Stimulated activated naive CD8-positive, alpha-beta T cell treated with anti-CD3 and anti-CD28 coated beads, Interleukin-15, Interleukin-2, amounts not matched to agents 100 U/mL and 50 U/mL, for 24 hours (primary cell): Measurements from ENCODE around the gene BCL2L2.
"Not testable (repeated sequence)": the region's sequence is repeated elsewhere in the genome, so short reads cannot be mapped to it uniquely, and the experiment has no call there.

Experiments used
- ATAC-seq: fragments of 150-1000 bp; cut with Tn5 transposase; one replicate; pipeline ENCODE4 v1.10.0; 2021
- DNase-seq: peaks from one replicate; pipeline ENCODE4 v3.0.0; 2021

Gene BCL2L2, protein sequence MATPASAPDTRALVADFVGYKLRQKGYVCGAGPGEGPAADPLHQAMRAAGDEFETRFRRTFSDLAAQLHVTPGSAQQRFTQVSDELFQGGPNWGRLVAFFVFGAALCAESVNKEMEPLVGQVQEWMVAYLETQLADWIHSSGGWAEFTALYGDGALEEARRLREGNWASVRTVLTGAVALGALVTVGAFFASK

DNA sequence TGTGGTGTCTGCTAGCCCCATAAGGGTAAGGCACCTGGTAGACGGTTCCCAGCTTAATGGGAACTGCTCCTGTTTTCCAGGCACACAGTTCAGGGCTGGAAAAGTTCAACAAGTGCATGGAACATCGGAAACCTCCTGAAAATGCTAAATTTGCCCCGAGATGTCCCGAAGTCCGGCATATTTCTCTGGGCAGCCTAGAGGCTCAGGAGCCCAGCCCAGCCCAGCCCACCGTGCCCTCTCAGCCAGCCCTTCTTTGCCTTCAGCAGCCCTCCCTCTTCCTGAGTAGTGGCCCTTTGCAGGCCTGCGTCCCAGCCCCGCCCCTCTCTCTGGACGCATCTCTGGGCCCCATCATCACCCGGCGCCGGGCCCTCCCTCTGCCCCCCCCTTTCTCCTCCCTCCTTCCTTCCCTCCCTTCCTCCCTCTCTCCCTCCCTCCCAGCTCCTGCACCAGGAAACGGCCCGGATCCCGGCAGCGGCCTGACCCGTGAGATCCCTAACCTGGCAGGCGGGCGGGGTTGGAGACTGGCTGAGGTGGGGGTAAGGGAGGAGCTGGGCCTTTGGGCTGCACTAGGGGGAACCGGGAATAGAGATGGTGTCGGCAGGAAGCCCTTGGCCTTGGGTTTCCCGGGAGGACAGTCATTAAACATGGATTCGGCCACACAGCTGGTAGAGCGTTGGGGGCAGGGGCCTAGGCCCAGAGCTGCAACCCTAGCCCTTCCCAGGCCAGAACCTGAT is at the start of gene BCL2L2:
Gene BCL2L2, plus strand, starts transcription at position 422 of the 734 bp plus-strand sequence. CDS start 935 bp downstream, outside the sequence.
- peak; percentile 43 for DNase-seq
- ATAC-seq, result no peak

DNA sequence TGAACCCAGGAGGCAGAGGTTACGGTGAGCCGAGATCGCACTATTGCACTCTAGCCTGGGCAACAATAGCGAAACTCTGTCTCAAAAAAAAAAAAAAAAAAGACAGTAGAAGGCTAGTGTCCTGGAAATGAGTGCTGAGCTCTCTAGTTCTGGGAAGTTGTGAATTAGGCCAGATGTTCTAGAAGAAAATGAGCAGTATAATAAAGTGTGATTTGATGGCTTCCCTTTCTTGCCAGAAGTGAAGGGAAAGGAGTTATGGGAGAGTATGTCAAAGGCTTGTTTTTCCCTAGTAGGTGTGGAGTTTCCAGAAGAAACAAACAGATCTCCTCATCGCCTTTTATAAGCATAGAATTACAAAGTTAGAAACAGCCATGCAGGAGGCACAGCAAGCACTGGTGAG is 48.4 kb upstream of the BCL2L2 start:
- ATAC-seq (no peak), DNase-seq (no peak)

DNA sequence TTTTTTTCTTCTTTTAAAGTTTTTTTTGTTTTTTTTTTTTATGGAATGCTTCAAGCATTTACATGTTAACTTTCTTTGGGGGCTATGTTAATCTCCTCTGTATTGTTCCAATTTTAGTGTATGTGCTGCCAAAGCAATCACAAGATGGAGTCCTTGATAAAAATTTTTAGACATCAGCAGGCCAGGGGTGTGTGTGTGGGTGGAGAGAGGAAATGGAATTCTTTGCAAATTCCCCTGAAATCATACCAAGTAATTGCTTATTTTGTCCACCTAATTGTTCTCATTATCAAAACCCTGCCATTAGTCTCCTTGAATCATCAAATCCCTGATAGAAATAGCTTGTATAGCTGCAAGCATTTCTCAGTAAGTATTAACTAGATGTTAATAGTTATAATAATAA is 47.2 kb upstream of the BCL2L2 start:
- no peak for ATAC-seq
- no peak for DNase-seq

DNA sequence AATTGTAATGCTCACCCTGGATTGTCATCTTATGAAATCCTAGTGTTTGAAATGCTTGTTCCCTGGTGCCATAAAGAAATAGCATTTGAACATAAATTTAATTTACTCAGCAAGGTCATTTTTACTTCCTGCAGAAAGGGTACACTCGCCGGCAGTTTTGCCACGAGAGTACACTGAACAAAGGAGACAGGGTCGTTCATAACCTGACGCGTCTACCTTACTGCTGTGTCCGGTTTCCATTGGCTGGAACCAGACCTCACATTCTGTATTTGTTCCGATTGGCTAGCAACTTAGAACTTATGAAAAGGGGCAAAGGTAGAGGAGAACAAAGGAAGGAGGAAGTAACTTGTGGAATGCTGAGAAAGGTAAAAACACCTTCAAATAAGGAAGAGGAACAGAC is 45.8 kb upstream of the BCL2L2 start:
- not testable (repeated sequence) for DNase-seq, ATAC-seq

DNA sequence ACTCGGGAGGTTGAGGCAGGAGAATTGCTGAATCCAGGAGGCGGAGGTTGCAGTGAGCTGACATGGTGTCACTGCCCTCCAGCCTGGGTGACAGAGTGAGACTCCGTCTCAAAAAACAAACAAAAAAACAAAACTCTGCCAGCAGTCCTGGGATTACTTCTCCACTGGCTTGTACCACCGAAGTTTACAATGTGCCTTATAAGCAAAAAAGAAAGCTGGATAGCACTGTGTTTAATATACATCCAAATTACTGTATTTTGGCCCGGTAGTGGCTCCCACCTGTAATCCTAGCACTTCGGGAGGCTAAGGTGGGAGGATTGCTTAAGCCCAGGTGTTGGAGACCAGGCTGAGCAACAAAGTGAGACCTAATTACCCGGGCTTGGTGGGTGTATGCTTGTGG is 37.4 kb upstream of the BCL2L2 start:
- DNase-seq (no peak), ATAC-seq (no peak)

DNA sequence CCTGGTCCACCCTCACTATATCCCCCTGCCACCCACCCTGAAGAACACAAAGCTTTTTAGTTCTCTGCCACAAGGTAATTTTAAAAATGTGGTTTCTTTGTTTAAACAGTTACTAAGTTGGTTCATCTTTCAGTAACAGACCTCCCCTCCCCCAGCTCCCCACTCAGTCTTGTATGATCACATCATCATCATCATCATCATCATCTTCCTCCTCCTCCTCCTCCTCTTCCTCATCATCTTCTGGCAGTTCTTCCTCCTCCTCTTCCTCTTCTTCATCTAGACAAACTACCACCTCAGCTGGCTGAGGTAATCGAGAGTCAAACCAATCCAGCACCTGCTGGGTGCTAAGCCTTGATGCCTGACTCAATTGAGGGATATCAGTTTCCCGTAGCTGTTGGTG is 31.2 kb upstream of the BCL2L2 start:
- no peak for DNase-seq
- no peak for ATAC-seq

DNA sequence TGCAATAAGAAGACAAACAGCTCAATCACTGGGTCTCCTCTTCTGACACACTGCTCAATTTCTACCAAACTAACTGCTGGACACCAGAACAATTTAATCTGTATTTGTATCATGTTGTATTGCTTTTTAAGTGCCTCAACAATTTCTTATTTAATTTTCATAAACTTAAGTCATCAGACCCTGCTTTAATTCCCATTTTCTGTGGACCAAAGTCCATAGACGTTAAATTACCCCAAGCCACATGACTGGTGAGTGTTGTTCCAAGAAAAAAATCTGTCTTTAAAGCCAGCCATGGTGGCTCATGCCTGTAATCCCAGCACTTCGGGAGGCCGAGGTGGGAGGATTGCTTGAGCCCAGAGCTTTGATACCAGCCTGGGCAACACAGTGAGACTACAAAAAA is 29.4 kb upstream of the BCL2L2 start:
- DNase-seq (no peak), ATAC-seq (no peak)

DNA sequence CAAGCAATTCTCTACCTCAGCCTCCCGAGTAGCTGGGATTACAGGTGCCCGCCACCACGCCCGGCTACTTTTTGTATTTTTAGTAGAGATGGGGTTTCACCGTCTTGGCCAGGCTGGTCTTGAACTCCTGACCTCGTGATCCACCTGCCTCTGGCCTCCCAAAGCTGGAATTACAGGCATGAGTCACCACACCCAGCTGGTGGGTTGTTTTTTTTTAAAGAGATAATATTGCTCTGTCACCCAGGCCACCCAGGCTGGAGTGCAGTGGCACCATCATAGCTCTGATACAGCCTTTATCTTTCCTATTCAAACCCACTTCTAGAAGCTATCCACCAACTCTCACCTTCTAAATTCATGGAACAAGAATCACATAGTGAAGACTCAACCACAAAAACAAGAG is 28.7 kb upstream of the BCL2L2 start:
- not testable (repeated sequence) for DNase-seq, ATAC-seq

DNA sequence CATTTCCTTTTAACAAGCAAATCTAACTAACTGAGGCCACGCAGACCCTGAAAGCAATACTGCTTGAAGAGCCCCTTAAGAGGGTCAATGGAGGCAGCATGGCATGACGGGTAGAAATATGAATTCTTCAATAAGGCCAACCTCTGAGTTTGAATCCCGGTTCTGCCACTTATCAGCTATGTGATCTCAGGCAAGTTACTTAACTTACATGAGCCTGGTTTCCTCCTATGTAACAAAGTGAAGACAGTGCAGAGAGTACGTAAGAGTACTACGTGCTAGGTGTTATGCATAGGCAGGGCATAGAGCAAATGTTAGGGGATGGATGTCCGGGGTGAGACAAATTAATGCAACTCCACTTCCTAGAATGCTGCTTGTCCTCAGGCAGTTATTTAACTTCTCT is 25.4 kb upstream of the BCL2L2 start:
- ATAC-seq, result no peak
- no peak for DNase-seq

DNA sequence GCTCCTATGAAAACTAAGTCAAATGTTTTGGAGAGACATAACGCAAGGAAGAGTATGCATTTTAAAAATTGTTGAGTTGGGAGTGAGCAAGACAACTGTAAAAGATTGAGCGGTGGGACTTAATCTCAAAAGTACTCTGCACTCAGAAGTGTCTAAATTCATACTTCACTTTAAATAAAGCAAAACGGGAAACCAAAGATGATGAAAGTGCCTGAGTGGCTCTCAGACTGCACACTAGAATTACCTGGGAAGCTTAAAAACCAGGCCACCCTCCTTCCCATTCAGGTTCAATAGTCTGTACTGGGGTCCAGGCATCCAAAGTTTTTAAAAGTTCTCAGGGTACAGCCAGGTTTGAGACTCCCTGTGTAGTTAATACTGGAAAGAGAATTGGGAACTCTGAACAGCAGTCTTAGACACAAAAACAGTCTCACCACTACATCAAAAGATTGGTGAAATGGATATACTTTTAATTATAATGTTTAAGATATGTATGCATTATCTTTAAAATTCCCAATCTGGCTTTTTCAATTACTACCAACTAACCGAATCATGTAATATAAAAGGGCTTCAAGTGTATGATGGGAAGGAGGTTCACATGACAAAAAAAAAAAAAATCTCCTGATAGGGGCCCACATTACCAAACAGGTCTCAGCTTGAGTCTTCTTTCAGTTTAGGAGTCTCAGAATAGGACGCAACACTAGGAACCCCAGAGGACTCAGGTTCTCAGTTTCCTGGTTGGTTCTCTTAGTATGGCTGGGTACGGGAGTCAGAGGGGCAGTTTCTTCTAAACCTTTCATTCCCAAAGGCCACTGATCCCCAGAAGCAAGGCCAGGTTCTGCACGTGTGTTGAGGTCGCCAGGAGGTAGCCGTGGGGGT is 21.7 kb upstream of the BCL2L2 start:
- peak; percentile 26 for DNase-seq
- no peak for ATAC-seq

DNA sequence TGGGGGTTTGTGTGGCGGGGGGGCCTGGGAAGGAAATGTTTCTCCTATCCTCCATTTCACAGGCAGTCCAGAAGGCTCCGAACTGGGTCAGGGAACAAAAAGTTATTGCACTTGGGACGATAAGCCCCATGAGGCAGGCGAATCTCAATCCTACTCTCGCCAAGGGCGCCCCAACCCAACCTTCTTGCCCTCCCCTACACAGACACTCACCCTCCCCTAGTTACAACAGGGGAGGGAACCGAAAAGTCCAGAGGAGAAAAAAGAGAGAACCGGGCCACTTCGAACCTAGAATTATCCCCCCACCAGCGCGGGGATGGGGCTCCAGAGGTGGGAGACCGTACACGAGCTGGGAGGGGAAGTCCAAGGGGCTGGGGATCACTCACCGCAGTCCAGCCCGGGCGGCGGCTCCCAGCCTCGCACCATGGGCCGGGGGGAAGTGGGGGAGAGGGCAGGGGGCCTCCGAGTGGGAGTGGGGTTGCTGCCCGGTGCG is 21.1 kb upstream of the BCL2L2 start:
- DNase-seq (no peak), ATAC-seq (peak; percentile 38)

DNA sequence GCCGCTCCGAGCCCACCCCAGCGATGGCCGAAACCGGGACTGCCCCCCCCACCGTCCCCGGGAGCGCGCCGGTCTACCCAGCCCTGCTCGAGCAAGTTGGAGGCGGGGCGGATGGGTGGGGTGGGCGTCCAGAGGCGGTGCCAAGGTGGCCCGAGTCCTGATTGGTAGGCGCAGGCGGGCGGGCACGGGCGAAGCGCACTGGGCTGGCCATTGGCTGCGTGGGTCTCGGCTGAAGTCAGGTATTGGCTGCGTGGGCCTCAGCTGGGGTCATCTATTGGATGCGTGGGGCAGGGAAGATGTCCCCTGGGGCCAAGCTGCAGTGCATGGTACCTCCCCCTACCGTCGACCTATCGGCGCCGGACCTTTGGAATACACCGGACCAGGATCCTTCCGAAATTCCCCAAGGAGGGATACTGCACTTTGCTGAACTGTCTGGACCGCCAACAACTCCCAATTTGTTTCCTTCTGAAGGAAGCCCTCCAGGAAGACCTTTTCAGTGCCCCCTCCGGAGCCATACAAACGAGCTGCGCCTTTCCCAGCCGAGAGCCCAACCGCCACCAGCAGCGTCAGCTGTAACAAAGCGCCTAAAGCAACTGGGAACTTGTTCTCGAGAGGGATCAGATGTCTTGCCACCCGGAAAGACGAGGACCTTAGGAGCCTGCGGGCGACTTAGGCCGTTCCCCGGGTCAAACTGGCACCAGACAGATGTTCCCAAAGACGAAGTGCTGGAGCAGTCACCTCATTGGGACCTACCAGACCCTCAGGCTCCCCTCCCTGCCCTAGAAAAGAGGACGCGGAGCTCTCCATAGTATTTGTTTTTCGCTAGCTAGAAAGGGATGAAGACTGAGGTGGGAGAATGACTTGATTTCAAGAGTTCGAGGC is 20.4 kb upstream of the BCL2L2 start, which contains the start of gene HOMEZ:
Gene HOMEZ, minus strand, starts transcription at position 113 of the 882 bp plus-strand sequence. CDS start 180 bp downstream, outside the sequence.
- DNase-seq (peak; percentile 99), ATAC-seq (peak; percentile 99)

DNA sequence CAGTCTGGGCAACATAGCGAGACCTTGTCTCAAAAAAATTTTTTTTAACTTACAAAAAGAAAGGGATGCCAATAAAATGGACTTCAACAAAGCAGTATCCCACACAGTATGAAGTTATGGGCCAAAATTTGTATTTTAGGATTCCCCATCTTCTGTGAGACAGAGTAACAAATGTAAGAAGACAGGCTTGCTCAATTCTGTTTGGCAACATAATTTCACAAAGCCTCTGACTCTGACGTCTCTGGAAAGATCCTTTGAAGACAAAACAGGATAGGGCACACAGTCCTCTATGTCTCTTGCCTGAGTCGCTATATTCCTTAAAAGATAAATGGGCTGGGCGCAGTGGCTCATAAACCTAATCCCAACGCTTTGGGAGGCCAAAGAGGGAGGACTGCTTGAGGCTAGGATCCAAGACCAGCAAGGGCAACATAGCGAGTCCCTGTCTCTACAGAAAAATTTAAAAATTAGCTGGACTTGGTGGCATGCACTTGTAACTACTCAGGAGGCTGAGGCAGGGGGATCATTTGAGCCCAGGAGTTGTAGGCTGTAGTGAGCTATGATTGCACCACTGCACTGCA is 19.6 kb upstream of the BCL2L2 start:
- no peak for ATAC-seq
- DNase-seq, result no peak

DNA sequence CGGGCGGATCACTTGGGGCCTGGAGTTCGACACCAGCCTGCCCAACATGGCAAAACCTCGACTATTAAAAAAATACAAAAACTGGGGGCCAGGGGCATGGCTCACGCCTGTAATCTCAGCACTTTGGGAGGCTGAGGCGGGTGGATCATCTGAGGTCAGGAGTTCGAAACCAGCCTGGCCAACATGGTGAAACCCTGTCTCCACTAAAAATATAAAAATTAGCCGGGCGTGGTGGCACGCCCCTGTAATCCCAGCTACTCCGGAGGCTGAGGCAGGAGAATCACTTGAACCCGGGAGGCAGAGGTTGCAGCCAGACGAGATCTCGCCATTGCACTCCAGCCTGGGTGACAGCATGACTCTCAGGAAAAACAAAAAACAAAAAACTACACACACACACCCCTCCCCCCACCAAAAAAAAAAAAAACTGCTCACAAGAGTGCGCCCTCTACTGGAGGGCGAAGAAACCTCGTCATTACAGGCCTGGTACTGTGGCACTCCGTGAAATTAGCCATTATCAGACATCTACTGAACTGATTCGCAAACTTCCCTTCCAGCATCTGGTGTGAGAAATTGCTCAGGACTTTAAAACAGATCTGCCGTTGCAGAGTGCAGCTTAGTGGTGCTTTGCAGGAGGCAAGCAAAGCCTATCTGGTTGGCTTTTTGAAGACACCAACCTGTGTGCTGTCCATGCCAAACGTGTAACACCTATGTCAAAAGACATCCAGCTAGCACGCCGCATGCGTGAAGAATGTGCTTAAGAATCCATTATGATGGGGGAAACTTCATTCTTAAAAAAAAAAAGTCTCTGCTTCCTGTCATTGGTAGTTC is 11.7 kb upstream of the BCL2L2 start:
- peak; percentile 88 for ATAC-seq
- peak; percentile 60 for DNase-seq

DNA sequence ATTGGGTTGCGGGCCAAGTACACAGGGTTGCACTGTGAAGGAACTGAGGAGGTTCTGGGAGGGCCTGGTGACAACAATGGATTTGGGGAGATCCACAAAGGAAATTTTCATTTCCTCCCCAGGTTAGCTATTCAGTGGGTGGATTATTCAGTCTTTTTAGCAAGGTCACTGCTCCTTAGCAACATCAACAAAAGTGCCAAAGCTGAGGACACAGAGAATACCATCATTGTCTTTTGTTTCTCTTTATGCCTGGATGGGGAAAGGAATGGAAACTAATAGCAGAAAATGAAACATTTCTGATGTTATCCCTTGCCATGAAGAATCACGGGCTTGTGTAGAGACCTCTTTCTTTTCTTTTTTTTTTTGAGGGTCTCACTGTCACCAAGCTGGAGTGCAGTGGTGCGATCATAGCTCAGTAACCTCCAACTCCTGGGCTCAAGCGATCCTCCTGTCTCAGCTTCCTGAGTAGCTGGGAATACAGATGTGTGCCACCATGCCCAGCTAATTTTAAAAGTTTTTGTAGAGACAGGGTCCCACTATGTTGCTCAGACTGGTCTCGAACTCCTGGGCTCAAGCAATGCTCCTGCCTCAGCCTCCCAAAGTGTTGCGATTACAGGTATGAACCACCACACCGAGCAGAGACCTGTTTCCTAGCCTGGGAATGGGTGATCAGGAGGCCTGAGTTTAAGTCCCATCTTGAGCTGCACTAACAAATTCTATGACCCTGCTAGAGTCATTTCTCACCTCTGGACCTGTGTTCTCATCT is 10.4 kb upstream of the BCL2L2 start:
- ATAC-seq (no peak), DNase-seq (no peak)

DNA sequence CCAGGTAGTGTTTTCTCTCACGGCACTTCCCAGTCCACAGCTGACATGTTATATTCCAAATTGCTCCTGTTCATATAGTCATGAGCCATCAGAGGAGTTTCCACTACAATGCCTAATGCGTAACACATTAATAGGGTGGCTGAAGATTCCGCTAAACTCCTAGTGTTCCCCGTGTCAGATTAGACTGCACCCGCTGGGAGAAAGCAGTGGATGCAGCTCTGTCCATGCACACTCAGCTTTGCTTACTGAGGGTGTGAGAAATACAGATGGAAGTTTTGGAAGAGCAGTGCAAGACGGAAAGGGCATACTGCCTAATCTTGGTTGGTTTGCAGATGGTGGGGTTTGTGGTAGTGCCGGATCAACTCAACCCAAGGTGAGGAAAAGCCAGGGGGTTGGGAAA is 9.5 kb upstream of the BCL2L2 start:
- ATAC-seq, result no peak
- DNase-seq, result no peak

DNA sequence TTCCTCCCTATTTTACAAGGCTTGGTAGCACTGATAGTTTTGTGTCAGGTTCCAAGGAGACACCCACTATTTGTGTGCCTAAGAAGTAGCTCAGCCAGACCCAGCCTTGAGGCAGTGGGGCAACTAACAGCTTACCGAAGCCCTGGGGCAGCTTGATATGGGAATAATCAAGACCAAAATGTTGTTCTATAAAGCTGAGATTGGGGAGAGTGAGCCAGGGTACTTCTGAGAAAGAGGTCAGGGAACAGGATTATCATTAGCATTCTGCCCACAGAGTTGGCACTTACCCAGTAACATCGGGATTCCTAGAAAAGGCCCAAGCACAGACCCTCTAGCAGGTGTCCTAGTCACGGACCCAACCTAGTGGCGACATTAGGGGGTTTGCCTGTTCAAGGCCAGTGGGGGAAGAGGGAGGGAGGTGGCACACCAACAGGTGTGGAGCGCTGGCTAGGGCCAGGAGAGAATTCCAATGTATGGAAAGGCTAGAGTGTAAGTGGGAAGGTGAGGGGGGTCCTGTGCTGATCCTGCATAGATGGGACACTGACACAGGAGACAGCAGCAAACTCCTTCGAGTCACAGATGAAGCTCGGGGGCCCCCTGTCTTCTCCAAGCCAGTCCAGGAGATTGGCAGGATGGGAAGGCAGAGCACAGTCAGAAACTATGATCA is 8.9 kb upstream of the BCL2L2 start:
- ATAC-seq, result no peak
- DNase-seq, result no peak

DNA sequence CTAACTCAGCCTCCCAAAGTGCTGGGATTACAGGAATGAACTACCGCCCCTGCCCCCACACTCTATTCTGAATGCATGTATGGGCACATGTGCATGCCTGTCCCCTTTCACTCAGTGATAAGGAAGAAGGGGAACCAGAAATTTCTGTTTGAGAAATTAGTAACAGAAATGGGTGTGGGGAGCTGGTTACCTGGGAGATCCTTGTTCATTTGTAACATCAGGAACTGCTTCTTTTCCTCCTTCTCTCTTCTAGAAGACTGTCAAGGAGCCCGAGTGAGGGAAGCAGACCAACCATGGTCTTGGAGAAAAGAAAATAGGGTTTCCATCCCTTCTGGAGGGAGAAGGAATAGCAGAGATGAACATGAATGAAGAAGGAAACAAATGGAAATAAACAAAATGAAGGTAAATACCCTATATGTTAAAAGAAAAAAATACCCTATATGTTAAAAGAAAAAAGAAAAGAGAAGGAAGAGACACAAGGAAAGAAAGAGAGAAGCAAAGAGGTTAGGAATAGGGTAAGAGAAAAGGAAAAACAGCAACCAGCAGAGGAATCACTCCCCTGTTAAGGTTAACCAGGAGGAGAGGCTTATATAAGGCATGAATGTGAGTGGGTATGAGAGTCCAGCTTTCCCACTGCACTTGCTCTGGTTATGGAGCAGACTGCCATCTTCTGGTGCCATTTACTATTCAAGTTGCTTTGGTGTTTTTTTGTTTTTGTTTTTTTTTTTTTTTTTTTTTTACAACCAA is 7.2 kb upstream of the BCL2L2 start:
- ATAC-seq (no peak), DNase-seq (no peak)
